NCI-H187 (cell line): ENCODE data around the gene SEPTIN11.

Experiments
- DNase-seq, 2 experiments: peaks; one replicate each; lab custom pipeline; 2025; lab: John Stamatoyannopoulos, UW

The SEPTIN11 gene

GRCh38 chr4:76949276-76950051 lies at the start of gene SEPTIN11:
SEPTIN11 (plus strand) TSS chr4:76949752; CDS start chr4:76949904, 152 bp downstream.
- DNase-seq, result peak; percentile 93 to 97

- DNase-seq, result no peak
Observed at GRCh38 chr4:76902233-76902890, 47.2 kb upstream of the SEPTIN11 start.

GRCh38 chr4:76904646-76905190 lies 44.8 kb upstream of the SEPTIN11 start:
- no peak for DNase-seq

GRCh38 chr4:76905521-76905920 lies 44.0 kb upstream of the SEPTIN11 start:
- DNase-seq, result no peak

GRCh38 chr4:76909711-76910110 lies 39.8 kb upstream of the SEPTIN11 start:
- no peak for DNase-seq

- no peak for DNase-seq
Observed at GRCh38 chr4:76920715-76921114, 28.8 kb upstream of the SEPTIN11 start.

GRCh38 chr4:76923619-76924357 lies 25.8 kb upstream of the SEPTIN11 start:
- no peak for DNase-seq

- DNase-seq, result no peak
Observed at GRCh38 chr4:76926841-76927240, 22.7 kb upstream of the SEPTIN11 start.

- no peak for DNase-seq
Observed at GRCh38 chr4:76930685-76931084, 18.9 kb upstream of the SEPTIN11 start.

- no peak for DNase-seq
Observed at GRCh38 chr4:76931087-76931486, 18.5 kb upstream of the SEPTIN11 start.

- DNase-seq, result no peak
Observed at GRCh38 chr4:76931576-76932276, 17.8 kb upstream of the SEPTIN11 start.

- DNase-seq, result no peak
Observed at GRCh38 chr4:76939184-76939583, 10.4 kb upstream of the SEPTIN11 start.

GRCh38 chr4:76943129-76943620 lies 6.4 kb upstream of the SEPTIN11 start:
- no peak for DNase-seq

- DNase-seq, result no peak
Observed at GRCh38 chr4:76943790-76944189, 5.8 kb upstream of the SEPTIN11 start.

- no peak for DNase-seq
Observed at GRCh38 chr4:76947369-76947768, 2.2 kb upstream of the SEPTIN11 start.

- peak; percentile 75 to 84 for DNase-seq
Observed at GRCh38 chr4:76948443-76949275, 893 bp upstream of the SEPTIN11 start.

GRCh38 chr4:76950052-76950955 lies 752 bp downstream of the SEPTIN11 start:
- DNase-seq, result peak in 1 of 2 experiments; percentile 64

GRCh38 chr4:76950956-76951671 lies 1.6 kb downstream of the SEPTIN11 start:
- peak in 1 of 2 experiments; percentile 43 for DNase-seq

- DNase-seq, result no peak
Observed at GRCh38 chr4:76951672-76952010, 2.1 kb downstream of the SEPTIN11 start.
